HG02759 (cell line): Measurements from ENCODE around the gene CAP2.
"Not testable (repeated sequence)": the region's sequence is repeated elsewhere in the genome, so short reads cannot be mapped to it uniquely, and the experiment has no call there.

Experiments used
- ATAC-seq: cut with Tn5 transposase; IDR thresholded peaks from one replicate; pipeline ENCODE4 v1.9.1; 2021; ENCODE audit warnings: mild to moderate bottlenecking, moderate library complexity; ENCODE audit not compliant: unreplicated experiment

The CAP2 gene

GRCh38 chr6:17395112-17395511, 1.7 kb downstream of the CAP2 start:
- no peak for ATAC-seq

GRCh38 chr6:17396256-17396655, 2.9 kb downstream of the CAP2 start:
- no peak for ATAC-seq

DNA sequence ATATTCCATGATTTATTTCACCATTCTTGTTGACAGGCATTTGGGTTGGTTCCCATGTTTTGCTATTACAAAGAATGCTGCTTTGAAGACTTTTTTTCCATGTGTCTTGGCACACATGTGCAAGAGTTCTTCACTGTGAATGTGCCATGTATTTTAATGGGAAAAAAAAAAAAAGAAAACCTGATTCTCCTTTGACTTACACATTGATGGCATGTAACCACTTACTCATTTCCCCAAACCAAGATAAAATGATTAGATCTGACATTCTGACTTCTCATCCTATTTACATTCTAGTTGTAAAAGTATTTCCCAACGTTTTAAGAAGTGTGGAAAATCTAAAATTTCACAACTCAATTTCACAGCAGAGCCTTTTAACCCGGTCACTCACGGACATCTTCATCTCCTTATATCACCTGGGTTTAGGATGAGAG, 4.4 kb downstream of the CAP2 start:
- ATAC-seq = no peak

DNA sequence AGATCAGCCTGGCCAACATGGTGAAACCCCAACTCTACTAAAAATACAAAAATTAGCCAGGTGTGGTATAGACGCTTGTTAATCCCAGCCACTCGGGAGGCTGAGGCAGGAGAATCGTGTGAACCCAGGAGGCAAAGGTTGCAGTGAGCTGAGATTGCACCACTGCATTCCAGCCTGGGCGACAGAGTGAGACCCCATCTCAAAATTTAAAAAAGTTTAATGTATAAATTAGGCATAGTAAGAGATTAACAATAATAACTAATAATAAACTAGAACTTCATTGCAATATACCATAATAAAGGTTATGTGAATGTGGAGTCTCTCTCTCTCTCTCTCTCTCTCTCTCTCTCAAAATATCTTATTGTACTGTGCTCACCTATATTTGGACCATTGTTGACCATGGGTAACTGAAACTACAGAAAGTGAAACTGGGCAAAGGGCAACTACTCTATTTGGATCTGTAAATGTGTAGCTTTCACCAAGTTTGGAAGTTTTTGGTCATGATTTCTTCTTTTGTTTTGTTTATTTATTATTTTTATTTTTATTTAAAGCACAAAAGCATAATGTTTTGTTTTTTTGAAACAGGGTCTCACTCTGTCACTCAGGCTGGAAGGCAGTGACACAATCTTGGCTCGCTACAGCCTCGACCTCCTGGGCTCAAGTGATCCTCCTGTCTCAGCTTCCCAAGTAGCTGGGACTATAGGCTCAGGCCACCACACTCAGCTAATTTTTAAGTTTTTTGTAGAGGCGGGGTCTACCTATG, 12.0 kb downstream of the CAP2 start:
- ATAC-seq = not testable (repeated sequence)

DNA sequence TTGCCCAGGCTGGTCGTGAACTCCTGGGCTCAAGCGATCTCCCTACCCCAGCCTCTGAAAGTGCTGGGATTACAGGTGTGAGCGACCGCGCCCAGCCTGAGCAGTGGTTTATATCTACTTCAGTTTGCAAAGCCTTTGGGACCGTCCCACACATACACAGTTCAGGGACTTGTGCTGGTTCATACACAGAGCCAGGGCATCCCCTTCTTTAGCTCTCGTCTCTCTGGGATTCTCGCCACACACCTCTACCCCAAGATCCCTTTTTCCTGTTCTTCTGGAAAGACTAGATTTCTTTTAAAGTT, 12.5 kb downstream of the CAP2 start:
- ATAC-seq = no peak

GRCh38 chr6:17408081-17408480, 14.7 kb downstream of the CAP2 start:
- ATAC-seq = no peak

DNA sequence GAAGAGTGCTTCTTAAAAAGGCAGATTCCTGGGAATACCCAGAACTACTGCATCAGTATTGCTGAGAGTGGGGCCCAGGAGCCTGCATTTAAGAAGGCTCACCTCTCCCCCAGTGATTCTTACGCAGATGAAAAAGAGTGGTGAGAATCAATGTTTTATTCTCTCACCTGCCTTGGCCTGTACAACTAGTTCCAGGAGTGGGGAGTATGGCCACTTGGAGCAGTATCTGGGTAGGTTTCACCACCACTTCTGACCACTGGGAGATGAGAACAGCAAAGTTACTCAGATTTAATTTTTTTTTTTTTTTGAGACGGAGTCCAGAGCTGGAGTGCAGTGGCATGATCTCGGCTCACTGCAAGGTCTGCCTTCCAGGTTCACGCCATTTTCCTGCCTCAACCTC, 16.9 kb downstream of the CAP2 start:
- no peak for ATAC-seq

GRCh38 chr6:17413313-17413750, 19.9 kb downstream of the CAP2 start:
- no peak for ATAC-seq

- not testable (repeated sequence) for ATAC-seq
Measured at GRCh38 chr6:17414395-17414794, 21.0 kb downstream of the CAP2 start.

- ATAC-seq = no peak
Measured at GRCh38 chr6:17415321-17415720, 21.9 kb downstream of the CAP2 start.

GRCh38 chr6:17416806-17417205, 23.4 kb downstream of the CAP2 start:
- ATAC-seq = no peak

DNA sequence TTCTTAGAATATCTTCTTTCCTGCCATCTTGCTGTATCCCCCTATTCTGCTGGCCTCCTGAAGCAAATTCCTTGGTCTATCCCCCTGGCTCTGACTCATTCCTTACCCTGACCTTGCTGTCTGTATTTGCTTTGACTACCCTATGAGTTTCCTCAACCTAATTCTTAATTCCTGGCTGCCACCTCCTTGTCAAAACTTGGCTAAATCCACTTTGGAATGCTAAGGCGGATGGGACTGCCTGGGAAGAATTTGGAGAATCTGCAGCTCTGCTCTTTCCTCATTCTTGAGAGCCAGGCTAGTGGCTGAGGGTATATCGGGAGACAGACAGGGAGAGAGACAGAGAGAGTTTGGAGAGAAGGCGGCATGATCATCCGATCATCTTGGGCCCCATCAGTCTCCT, 24.4 kb downstream of the CAP2 start:
- no peak for ATAC-seq

GRCh38 chr6:17418281-17419188, 25.1 kb downstream of the CAP2 start:
- no peak for ATAC-seq

DNA sequence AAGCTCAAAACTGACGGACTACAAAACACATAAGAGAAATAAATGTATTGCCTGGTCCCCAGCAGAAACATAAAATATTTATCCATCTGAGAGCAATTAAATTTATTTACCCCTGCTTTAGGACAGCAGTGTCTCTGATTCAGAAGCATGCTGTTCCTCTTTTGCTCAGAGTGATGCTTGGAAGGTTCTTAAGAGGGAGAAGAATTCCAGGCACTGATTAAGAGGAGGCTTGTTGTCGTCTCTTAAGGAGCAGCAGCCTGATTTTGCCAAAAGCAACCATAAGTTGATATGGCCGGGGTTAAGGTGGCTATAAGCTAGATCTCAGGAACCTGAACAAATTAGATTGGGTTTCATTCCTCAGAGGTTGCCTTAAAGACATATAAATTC, 25.8 kb downstream of the CAP2 start:
- ATAC-seq = no peak

GRCh38 chr6:17420368-17420767, 27.0 kb downstream of the CAP2 start:
- ATAC-seq = no peak

DNA sequence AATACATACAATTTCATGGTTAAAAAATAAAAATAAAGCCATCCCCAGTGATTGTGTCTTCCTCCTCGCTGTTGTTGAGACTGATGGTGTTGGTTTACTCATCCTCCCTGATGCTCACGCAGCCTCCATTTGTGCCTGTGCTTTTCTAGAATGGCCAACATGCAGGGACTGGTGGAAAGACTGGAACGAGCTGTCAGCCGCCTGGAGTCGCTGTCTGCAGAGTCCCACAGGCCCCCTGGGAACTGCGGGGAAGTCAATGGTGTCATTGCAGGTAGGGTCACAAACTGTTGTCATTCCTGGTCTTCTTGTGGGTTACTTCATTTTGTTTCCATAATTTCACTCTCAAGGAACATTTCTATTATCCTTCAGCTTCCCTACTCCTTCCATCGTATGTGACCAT, 28.0 kb downstream of the CAP2 start:
- no peak for ATAC-seq

- no peak for ATAC-seq
Measured at GRCh38 chr6:17423026-17423425, 29.6 kb downstream of the CAP2 start.

GRCh38 chr6:17427062-17427461, 33.7 kb downstream of the CAP2 start:
- no peak for ATAC-seq

- ATAC-seq = no peak
Measured at GRCh38 chr6:17427617-17428016, 34.2 kb downstream of the CAP2 start.

DNA sequence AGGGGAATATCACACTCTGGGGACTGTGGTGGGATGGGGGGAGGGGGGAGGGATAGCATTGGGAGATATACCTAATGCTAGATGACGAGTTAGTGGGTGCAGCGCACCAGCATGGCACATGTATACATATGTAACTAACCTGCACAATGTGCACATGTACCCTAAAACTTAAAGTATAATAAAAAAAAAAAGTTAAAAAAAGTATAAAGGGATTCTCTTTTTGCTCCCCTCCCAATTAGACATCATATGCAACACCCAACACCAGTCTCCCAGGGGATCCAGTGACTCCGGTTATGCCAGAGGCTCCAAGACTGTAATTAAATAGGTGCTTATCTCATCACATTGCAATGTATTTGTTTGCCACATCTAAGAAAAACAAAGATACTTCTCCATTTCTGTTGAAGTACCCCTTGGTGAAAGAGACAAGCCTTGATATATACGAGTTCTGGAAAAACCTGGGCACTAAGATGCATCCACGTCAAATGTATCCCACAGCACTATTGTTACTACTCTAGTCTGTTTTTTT, 35.3 kb downstream of the CAP2 start:
- ATAC-seq = not testable (repeated sequence)

DNA sequence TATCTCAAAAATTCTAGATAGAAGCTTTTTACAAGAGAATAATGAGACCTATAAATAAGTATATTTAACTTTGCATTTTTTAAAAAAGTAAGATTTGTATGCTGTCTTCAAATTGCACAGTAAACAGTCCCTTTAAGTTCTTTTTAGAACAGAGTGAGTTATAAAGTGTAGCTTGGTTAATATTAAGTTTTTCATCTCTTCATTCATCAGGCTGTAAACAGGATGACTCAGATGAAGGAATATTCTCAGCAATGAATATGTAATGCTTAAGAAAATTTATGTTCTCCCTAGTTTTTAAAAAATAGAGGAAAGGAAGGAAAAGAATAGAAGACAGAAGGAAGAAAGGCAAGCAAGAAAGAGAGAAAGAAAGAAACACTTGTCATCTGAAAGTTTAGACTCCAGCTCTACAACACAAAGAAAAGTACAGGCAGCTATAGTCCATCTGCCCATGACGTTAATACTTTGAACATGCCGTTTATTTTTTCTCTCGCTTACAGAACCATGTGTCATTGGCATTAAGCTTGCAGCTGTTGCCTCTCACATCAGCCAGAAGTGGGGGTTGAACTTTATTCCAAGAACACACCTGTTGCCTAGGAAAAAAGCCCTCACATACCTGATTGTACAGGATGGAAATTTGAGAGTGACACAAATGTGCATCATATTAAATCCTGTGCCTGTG, 36.1 kb downstream of the CAP2 start:
- no peak for ATAC-seq
